Daoy (cell line): ENCODE data around the gene GNAI1. TPM values are rescaled to one million over a fixed set of nuclear protein-coding genes. Genes with fewer than 3 reads are reported as not detected.

ENCODE experiments used
- DNase-seq: peaks from one replicate; pipeline ENCODE4 v3.0.0-alpha.2; 2015; ENCODE audit warnings: low read depth
- total RNA-seq: library from RNA; depleted of rRNA; stranded (reverse); fragments of >200 nt; shearing (Covaris generic); gene quantifications from 2 replicates; pipeline ENCODE4 v1.2.3, GENCODE V29; 2014

Gene GNAI1
- total RNA-seq, 1 experiment from 2014 or later, result 25.7 TPM

GRCh38 chr7:80213814-80214213, 79.2 kb downstream of the GNAI1 start:
- no peak for DNase-seq

- no peak for DNase-seq
Observed at GRCh38 chr7:80215734-80216133, 81.1 kb downstream of the GNAI1 start.

- DNase-seq, result no peak
Observed at GRCh38 chr7:80216996-80217842, 82.6 kb downstream of the GNAI1 start.

- DNase-seq, result peak; percentile 34
Observed at GRCh38 chr7:80218723-80219122, 84.1 kb downstream of the GNAI1 start.

GRCh38 chr7:80220022-80220634, 85.5 kb downstream of the GNAI1 start:
- no peak for DNase-seq

GRCh38 chr7:80224415-80224814, 89.8 kb downstream of the GNAI1 start:
- DNase-seq, result no peak

- no peak for DNase-seq
Observed at GRCh38 chr7:80225361-80225760, 90.7 kb downstream of the GNAI1 start.

- no peak for DNase-seq
Observed at GRCh38 chr7:80226629-80227028, 92.0 kb downstream of the GNAI1 start.

- DNase-seq, result no peak
Observed at GRCh38 chr7:80230327-80230726, 95.7 kb downstream of the GNAI1 start.

GRCh38 chr7:80231707-80232106, 97.1 kb downstream of the GNAI1 start:
- no peak for DNase-seq

GRCh38 chr7:80232979-80233724, 98.5 kb downstream of the GNAI1 start:
- no peak for DNase-seq

GRCh38 chr7:80235334-80235733, 100.7 kb downstream of the GNAI1 start:
- DNase-seq, result no peak

GRCh38 chr7:80236681-80237080, 102.0 kb downstream of the GNAI1 start:
- DNase-seq, result no peak

- no peak for DNase-seq
Observed at GRCh38 chr7:80240265-80241025, 105.8 kb downstream of the GNAI1 start.

GRCh38 chr7:80241671-80242070, 107.0 kb downstream of the GNAI1 start:
- no peak for DNase-seq

- no peak for DNase-seq
Observed at GRCh38 chr7:80243425-80243824, 108.8 kb downstream of the GNAI1 start.

- no peak for DNase-seq
Observed at GRCh38 chr7:80244206-80244916, 109.7 kb downstream of the GNAI1 start.

- DNase-seq, result no peak
Observed at GRCh38 chr7:80247144-80247543, 112.5 kb downstream of the GNAI1 start.

GRCh38 chr7:80247891-80248290, 113.3 kb downstream of the GNAI1 start:
- no peak for DNase-seq

GRCh38 chr7:80249184-80249583, 114.6 kb downstream of the GNAI1 start:
- no peak for DNase-seq

- DNase-seq, result no peak
Observed at GRCh38 chr7:80249619-80250295, 115.1 kb downstream of the GNAI1 start.
